ENCODE measurements around the gene TRIP12.
"Not testable (repeated sequence)": the region's sequence is repeated elsewhere in the genome, so short reads cannot be mapped to it uniquely, and the experiment has no call there.

TRIP12 gene

DNA sequence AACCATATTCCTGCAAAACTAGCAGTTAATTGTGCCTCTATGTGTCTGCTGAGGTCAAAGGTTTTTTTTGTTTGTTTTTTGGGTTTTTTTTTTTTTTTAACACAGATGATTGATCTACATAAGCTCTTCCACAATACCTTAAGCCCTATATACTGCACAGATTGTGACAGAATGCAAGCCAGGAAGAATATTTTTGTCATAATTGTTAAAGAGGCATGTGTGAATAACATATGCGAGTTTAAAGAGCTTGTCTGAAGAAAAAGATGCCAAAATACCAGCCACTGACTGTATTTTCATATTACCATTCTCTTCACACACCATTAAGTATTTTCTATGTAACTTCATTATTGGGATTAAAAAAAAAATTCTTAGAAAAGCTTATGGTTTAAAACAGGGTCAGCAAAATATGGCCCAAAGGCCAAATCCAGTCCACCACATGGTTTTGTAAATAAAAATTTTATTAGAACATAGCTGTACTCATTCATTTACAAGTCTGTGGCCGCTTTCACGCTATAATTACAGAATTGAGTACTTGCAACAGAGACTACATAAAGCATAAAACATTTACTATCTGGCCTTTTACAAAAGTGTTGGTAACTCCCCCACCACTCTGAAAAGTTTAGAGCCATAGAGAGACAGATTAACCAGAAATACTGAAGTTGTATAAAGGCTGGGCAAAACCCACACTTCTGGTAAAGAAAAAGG, 89.9 kb downstream of the TRIP12 start:
- DNase-seq (ENCODE audit: low read depth in 2 of 2): no peak

DNA sequence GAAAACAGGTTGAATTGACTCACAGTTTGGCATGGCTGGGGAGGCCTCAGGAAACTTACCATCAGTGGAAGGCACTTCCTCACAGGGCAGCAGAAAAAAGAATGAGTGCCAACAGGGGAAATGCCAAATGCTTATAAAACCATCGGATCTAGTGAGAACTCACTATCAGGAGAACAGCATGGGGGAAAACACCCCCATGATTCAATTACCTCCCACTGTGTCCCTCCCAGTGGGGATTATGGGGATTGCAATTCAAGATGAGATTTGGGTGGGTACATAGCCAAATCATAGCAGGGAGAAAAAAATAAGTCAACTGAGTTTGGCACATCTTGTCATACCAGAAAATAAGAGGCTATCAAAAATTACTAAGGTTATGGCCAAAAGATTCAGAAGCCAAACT, 96.3 kb downstream of the TRIP12 start:
- no peak for DNase-seq (ENCODE audit: low read depth in 2 of 2)

DNA sequence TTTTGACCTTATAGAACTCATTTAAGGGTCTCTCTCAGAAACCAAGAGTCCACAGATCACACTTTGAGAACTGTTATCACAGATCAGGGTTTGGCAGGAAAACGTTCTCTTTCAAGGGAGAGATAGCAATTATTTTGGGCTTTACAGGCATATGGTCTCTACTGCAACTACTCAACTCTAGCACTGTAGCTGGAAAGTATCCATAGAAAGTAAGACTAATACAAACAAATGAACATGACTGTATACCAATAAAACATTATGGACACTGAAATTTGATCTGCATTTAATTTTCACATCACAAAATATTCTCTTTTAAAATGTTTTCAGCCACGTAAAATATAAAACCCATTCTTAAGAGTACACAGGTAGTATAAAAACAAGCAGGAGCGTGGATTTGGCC, 100.5 kb downstream of the TRIP12 start:
- no peak for DNase-seq (ENCODE audit: low read depth in 2 of 2)

DNA sequence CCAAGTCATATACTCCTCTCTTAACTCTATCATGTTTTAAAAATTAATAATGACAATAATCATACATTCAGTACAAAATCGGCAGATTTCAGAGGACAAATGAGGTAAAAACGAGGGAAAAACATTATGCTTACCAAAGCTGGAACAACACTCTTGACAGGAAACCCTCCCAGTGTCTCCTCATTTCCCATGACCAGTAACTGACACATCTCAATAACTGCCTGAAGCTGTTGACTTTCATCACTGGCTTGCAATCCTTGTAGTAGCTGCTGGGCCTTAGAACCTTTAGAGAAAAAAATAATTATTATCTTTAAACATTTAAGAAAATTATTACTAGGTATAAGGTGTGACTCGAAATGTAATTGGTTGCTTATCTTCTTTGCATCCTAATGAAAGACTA, 103.6 kb downstream of the TRIP12 start:
- no peak for DNase-seq (ENCODE audit: low read depth in 2 of 2)

DNA sequence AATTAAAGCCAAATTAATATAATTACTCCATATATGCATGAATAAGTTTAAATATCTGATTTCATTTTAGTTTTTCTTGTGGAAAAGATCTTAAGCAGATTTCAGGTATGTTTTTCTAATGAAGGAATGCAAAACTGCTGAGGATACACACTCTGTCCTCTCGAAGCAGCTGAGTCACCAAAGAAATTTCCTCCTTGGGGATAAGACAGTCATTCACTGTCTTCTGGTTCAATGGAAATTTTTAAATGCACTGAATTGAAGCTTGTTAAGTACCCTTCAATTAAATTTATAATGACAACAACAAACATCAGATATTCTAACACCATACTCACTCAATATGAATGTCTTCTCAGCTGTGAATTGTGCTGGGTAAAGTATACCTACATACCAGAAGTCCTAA, 106.0 kb downstream of the TRIP12 start:
- DNase-seq (ENCODE audit: low read depth in 2 of 2): no peak

DNA sequence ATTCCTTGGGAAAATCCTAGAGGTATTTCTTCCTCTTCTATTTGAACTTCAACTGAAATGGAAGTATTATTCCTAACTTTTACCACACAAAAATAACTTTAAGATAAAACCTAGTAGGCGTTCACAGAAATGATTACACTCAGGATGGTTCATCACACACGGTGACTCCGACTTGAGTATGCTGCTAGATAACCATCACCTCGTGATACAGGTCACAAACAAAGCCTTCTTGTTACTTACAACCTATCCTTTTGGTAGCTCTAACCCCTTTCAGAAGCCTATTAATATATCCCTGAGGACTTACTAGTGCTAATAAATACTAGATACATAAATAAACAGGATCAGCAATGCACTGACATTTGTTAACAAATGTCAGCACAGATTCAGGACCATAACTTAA, 106.5 kb downstream of the TRIP12 start:
- no peak for DNase-seq (ENCODE audit: low read depth in 2 of 2)

DNA sequence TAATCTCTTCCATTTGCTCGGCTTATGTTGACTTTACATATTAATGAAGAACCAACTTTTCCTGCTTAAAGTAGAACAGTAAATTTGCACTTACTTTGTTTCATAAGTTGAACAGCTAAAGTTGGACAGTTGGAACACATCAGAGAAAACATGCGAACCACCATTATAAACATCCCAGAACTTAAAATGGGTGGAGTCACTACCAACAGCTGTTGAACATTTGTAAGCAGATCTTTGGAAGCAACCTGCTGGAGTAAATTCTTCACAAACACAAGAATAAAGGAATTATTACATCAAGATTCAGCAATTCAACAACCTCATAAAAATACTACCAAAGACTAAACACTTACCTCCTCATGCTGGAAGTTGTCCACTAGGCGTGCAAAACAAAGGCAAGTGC, 111.0 kb downstream of the TRIP12 start:
- DNase-seq (ENCODE audit: low read depth in 2 of 2): no peak

DNA sequence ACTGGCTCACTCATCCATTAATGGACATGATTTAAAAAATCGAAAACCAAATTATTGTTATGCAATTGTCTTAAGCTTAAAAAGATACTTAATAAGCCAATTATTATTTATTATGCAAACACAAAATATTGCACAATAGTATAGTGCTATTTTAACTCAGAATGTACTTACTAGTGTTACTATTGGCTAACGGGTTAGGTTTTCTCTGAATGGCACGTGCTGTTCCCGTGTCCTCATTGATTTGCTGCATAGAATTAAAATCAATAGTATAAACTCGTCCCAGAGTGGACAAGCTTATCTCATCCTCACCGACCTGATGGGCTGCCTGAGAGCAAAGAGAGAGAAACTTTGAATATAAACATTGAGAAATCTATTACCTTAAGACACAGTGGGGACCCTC, 116.2 kb downstream of the TRIP12 start:
- no peak for DNase-seq (ENCODE audit: low read depth in 2 of 2)

DNA sequence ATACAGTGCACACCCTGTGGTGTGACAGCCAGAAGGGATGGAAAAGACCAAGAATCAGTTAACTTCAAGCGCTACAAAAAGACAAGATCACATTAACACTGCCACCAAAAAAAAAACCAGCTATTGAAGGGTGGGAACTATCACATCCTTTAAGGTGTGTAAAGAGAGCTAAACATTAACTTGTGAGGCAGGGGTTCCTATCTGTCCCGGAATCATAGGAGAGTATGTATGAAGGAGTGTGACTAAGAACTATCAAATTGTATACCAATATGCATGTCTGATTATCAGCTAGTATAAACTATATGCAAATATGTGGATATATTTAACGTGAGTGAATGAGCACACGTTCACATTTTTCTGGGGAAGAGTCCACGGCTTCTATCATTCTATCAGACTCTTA, 119.0 kb downstream of the TRIP12 start:
- DNase-seq (ENCODE audit: low read depth in 2 of 2): no peak

DNA sequence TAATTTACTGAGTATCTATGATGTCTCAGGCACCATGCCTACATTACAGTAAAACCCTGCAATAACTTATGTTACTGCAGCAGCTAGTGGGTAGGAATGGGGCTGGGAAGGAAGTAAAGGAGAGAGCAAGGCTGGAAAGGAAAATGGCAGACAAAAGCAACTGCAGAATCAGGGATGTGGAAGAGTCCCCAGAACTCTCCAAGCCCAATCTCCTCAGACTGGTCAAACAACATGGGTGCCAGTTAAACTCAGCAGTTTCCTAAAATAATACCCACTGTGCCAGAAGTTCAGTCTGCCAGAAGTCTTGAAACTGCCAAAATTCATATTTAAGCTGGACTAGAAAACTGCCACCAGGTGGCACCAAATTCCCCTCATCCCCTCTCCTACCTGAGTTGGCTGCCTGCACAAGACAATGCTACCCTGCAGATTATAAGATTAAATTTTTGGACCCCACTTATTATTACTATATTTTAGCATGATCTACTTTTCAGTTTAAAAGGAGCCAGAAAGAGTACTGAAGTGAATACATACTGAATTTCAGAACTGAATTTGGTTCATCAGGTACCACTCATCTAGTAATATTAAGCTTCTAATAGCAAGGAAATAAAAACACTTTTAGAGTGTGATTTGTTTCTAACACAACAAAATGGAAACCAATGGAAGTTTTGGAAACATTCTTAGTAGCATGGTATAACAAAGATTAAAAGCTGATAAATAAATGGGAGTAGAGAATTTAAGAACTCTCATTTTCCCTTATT, 120.6 kb downstream of the TRIP12 start:
- peak; percentile 43 to 48 for DNase-seq (ENCODE audit: low read depth in 2 of 2)

DNA sequence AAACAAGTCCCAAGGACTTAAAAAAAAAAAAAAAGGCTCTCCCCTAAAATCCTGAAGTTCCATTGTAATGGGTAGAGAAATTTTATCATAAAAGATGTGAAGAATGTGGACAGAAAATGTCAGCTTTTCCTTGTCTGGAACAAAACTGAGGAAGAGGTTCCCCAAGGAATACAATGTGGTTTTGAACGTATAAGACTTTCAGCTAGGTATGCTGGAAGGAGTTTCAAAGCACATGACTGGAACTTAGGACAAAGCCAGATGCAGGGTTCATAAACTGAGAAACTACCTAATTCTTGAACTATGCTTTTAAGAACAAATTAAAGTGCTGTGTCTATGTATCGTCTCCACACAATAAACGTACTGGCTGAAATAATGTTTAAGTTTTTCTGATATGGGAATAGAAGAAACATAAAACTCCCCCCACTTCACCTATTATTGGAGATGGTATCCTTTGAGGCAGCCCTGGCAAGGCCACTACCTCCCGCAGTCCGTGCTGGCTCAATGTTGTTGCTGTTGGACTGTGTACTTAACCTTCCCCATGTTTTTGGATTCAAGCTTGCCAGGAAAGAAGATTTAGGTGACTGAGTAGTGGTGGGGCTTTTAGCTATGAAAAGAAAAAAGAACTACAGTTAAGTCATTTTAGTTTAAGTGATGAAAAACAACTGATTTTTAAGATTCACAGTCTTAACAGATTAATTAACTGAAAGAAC, 123.2 kb downstream of the TRIP12 start:
- no peak for DNase-seq (ENCODE audit: low read depth in 2 of 2)

DNA sequence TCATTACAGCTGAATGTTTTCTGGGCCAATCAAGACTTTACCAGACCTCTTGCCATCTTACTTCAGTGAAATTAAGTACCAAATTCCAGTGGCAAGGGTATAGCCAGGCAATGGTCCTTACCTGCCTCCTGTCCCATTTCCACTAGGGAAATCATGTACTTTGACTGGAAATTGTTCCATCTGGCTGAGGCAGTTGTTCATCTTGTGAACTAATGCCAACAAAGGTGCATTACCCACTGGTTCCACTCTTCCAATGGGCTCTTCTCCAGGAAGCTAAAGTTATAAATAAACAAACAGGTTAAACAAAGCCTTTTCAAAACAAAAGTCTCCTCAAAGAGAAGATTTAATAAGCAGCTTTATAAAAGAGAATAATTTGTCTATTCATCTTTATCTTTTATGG, 126.8 kb downstream of the TRIP12 start:
- DNase-seq (ENCODE audit: low read depth in 2 of 2): no peak

DNA sequence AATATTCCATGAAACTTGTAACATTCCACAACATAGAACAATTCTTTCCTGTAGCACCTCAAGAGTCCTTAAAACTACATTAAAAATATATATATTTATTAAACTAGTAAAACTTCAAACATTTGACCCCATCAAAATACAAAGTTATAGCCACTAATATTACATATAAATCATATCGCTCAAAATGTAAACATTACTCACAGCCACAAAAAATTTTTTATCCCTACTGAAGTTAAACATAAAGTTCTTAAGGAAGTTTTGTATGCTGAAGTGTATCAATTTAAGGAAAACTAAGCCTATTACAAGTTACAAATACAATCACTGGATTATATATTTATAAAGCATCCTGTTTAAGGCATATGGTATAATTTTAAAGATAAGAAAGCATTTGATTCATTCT, 127.2 kb downstream of the TRIP12 start:
- no peak for DNase-seq (ENCODE audit: low read depth in 2 of 2)

DNA sequence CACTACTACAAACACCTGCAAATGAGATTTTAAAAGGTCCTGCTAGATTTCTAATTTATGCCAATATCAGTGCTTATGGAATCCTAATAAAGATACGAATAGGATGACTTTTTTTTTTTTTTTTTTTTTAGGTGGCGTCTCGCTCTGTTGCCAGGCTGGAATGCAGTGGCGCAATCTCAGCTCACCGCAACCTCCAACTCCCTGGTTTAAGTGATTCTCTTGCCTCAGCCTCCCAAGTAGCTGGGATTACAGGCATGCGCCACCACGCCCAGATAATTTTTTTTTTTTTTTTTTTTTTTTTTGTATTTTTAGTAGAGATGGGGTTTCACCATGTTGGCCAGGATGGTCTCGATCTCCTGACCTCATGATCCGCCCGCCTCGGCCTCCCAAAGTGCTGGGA, 135.5 kb downstream of the TRIP12 start:
- DNase-seq (ENCODE audit: low read depth in 2 of 2): not testable (repeated sequence)

DNA sequence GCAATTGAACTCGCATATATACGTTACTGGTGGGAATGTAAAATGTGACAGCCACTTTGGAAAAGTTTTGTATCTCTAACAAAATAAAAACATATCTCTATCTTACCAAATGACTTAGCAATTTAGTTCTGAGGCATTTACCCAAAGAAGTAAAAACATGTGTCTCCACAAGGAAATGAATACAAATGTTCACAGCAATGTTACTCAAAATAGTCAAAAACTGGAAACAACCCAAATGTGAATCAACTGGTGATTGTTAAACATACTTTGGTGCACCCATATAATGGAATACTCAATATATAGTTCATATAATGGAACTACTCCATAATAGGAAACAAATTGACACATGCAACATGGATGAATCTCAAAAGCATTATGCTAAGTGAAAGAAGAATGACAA, 137.0 kb downstream of the TRIP12 start:
- DNase-seq (ENCODE audit: low read depth in 2 of 2): no peak

DNA sequence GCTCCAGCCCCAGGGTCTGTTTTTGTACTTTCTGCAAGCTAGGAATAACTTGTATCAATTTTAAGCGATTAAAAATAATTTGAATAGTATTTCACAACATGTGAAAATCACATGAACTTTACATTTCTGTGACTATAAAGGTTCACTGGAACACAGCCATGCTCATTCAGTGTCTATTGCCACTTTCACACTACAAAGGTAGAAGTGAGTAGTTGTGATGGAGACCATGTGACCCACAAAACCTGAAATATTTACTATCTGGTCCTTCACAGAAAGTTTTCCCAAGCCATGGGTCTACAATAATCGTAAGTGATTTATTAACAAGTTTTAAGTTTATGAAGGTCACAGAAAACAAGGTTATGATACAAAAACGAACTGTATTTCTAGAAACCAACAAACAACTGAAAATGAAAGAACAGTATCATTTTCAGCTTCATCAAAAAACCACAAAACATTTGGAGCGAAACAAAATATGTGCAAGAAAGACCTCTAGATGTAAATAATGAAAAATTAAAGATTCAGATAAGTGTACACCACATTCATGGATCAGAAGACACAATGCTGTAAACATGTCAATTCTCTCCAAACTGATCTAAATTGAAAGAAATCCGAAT, 138.6 kb downstream of the TRIP12 start:
- no peak for DNase-seq (ENCODE audit: low read depth in 2 of 2)

DNA sequence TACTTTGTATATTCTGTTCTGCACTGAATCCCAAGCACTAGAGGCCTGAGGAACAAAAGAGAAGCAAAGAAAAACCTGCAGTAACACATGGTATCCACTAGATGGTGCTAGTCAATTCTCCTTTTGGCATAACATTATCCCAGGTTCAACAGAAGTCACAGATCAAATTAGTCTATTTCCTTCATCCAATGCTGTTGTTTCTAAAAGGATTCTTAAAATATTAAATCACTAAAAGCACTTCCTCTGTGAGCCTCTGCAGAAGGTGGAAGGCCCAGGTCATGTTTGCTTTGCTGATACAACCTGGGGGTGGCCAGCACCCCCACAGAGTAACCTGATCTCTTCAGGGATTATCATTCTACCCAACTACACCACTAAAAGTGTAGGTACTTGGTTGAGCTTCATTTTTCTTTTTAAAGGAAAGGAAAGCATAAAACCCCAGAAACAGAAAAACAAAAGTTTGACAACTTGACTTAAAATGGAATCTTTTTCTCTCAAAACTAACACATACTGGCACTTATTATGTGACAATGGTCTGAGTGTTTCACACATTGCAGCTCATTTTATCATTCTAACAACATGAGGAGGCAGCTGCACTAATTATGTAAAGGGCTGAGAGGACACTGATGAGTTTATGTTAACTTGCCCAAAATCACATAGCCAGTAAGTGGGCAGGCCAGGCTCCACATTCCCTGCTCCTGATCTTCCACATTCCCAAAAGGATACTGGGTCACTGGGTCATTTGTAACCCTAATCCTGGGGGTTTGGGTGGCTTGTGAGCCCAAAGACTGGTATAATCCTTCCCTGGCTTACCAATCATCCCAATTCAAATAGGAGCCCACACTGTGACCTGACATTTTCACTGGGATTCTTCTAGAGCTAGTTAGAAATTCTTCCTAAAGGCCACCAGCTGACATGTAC, 140.7 kb downstream of the TRIP12 start:
- DNase-seq (ENCODE audit: low read depth in 2 of 2): no peak

DNA sequence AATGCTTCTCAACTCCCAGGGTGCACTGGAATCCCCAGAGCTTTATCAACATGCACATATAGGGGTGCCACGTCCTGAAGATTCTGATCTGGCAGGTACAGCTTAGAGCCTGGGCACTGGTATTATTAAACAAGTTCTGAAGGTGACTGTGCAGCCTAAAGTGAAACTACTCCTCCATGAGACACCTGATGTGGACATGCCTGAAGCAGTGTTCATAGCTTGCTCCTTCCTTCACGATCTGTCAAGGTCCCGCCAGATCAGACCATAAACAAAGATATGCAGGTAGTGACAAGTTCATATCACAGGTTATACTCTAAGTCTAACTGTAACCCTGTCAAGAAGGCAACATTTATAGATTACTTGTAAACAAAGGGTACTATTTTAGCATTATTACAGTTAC, 142.2 kb downstream of the TRIP12 start:
- DNase-seq (ENCODE audit: low read depth in 2 of 2): no peak

DNA sequence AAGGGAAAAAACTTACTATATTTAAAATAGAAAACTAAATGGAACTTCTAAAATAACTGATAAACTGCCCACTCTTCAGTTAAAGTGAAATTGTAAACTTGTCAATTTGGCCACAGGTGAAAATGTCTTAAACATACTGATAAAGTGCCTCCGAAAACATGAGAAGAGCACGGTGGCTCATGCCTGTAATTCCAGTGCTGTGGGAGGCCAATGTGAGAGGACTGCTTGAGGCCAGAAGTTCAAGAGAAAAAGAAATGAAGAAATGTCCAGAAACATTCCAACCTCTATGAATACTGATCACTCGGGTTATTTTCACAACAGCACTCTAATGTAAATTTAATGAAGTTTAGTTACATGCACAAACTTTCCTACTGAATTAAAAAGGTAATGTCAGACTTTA, 144.1 kb downstream of the TRIP12 start:
- DNase-seq (ENCODE audit: low read depth in 2 of 2): no peak

DNA sequence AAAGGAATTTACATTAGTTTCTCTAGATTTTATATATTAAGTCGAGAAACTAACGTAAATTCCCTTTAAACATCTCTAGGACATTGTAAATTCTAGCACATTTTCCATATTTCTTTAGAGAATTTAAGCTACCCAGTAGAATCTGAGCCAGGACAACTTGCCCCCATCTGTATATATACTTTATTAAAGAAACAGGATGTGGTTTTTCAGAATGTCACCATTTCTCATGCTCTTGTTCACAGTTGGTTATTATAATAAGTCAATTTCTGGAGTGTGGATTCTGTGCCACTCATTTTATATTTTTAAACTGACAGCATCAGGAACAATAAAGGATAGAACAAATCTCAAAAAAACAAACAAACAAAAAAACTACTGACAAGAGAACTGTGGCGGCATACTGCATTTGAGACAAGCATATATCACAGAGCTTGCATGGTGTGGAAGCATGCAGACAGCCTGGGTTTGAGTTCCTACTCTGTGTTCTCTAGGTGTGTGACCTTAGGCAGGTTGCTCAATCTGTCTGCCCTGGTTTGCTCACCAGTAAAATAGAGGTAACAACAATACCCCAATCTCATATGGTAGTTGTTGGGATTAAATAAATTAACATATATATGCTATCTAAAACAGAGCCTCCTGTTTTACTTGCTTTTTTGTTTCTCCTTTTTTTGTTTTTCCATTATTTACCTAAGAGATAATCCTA, 146.0 kb downstream of the TRIP12 start:
- DNase-seq (ENCODE audit: low read depth in 2 of 2): no peak

DNA sequence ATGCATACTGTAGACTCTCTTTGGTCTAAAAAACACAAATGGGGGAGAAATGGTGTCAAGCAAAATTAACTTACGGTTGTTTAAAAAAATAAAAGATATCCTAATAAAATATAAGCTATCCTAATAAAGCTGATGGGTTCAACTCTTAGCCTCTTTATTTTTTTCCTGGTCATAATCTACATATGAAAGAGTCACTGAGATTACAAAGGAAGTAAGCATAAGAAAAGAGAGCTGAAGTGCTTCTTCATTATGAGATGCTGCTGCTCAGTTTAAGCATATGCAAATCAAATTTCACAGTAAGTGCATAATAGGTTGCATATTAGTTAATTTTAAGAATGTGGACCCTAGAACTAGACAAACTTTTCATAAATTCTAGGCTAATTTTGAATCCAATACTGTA, 147.6 kb downstream of the TRIP12 start:
- no peak for DNase-seq (ENCODE audit: low read depth in 2 of 2)
